Hematopoietic multipotent progenitor cell treated with erythropoietin and hydrocortisone succinate and interleukin-3 and kit ligand, for 17 days (in vitro differentiated cells): ENCODE data around the gene DOCK1.
"Not testable (repeated sequence)": the region's sequence is repeated elsewhere in the genome, so short reads cannot be mapped to it uniquely, and the experiment has no call there.

Experiments
- DNase-seq: peaks from one replicate; pipeline ENCODE4 v3.0.0-alpha.2; 2015; ENCODE audit warnings: low spot score

DOCK1 gene

DNA sequence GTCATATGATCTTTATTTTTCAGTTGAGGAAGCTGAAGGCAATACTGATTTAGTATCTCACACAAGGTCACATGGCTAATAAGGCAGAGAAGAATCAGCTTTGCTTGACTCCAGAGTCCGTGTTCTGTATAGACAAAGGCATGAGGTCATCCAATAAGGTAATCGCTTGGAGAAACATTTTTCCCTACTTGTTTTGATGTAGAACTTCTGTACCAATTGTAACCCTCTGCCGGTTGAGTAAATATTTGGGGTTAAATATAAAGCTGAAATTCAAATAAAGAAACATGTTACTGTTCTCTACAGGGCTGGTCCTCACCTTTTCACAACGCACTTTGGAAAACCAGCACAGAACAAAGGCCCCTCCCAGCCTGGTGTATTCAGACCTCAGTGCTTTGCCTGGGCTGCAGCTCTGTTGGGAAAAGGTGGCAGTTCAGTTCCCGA lies 374.1 kb downstream of the DOCK1 start:
- DNase-seq, result no peak

DNA sequence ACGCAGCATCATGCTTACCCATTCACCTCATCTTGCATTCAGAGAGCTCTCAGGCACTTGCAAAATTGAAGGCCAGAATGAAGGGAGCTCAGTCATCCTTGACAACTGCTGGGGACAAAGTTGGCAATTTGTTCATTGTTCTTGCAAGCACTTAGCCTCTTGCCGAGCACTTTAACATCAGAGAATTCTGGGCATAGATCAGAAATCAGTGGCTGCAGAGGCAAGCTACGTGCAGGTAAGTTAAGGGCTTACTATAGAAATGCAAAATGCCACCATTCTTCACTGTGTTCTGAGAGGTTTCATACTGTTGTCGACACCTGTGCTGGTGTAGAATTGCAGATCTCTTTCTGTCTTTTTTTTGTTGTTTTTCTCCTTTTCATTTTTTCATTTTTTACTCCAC lies 375.2 kb downstream of the DOCK1 start:
- no peak for DNase-seq

DNA sequence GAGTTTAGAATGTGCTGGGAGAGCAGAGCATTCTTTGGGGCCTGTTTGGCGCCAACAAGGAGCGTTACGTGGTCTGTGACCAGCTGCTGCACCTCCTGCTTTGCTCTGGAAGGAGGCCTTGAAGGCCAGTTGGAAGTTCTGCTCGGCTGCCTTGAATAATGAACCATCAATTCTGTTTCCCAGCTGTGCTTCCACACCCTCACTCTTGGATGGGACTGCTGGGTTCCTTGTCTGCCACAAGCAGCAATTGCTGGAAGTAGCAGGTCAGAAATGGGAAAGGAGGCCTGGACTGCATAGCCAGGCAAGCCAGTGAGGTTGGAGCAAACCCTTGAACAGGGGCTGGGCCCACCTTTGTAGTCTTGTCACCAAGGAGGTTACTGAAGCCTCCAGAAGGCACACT lies 377.8 kb downstream of the DOCK1 start:
- DNase-seq, result no peak

DNA sequence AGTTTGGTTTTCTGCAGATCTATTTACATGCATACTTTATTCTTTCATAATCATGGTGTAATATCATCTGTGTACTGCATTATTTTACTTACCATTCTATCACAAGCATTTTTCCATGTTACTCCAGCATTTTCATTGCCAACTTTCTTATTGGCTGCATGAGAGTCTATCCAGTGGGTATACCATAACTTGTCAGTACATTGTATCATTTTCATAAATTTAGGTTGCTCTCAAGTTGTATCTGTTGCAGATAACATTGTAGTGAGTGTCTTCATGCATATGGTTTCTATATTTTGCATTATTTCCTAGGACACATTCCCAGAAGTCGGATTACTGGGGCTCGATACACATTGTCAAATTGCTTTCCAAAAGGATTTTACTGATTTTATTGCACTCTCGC lies 378.3 kb downstream of the DOCK1 start:
- DNase-seq, result no peak

DNA sequence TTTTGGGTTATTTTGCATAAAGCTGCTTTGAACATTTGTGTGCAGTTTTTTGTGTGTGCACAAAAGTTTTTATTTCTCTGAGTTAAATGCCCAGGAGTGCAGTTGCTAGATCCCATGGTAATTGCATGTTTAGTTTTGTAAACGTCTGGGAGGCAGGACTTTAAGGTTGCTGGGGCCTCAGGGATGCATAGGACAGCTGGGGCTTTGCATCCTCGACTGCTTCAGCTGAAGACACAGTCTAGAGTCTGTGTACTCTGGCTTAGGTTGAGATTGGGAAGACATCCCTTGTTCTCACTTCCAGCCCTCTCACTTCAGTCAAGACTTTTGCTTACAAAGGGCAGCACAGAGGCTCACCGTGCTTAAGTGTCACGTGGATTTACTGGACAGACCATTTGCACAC lies 385.6 kb downstream of the DOCK1 start:
- no peak for DNase-seq

DNA sequence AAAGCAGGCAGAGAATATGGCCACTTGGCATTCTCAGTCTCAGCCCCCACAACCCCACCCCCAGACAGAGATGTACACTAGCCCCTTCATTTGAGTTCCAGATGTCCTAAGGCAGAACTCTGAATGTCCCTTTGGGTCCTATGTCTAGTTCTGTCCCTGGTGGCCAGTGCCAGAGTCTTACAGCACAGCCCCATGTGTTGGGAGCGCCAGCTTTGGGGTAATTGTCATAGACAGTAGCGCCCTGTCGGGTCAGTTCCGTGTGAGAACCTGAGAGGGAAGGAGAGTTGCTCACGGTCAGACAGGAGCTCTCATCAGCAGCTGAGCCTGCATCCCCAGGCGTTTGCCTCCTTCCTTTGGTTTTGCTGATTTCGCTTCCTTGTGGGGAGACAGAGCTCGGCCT lies 386.1 kb downstream of the DOCK1 start:
- DNase-seq, result no peak

DNA sequence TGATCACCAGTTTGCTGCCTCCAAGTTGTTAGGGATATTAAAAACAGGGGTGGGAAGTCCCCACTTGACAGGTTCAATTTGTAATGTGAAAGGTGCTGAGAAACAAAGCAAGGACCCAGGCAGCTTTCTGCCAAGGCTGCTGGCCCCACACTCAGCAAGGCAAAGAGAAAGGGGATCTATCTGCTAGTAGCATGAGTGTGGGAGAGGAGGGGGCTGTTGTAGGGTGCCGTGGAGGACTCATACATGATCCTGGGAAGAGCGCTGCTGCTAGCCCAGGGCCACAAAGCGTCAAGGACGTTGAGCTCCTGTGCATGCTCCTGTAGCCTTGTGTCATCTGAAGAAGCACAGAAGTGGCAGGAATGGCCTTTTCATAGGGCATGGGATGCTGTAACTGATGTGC lies 387.7 kb downstream of the DOCK1 start:
- no peak for DNase-seq

DNA sequence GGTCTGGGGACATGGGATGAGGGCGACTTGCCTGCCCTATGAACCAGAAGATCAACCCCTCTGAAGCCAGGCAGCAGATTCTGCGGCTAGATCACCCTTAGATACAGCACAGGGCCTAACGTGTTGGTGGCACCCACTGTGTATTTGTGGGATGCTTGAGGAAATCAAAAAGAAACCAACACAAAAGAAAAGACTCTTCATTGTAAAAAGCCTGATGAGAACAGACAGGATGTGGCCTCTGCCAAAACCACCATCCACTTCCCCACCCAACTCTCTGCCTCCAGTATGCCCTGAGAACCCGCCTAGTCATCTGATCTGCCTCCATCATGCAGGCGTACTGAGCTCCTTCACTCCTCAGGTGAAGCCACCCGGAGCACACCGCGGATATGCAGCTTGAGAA lies 388.4 kb downstream of the DOCK1 start:
- no peak for DNase-seq

DNA sequence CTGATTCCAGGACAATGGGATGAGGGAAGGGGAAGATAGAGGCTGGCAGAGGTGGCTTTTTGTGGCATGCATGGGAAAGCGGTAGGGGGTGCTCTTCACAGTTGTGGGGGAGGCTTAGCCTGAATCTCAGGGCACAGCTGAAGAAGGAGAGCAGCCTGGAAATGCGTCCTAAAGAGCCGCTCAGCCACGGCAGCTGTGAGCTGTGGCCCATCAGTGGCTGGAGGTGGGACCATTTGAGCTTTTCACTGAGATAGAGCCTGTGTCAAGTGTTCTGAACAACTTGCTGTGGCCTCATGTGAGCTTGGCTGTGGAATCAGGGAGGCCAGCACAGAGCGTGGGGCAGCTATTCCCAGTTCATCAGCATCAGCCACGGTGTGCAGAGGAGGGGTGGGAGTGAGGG lies 391.5 kb downstream of the DOCK1 start:
- no peak for DNase-seq

DNA sequence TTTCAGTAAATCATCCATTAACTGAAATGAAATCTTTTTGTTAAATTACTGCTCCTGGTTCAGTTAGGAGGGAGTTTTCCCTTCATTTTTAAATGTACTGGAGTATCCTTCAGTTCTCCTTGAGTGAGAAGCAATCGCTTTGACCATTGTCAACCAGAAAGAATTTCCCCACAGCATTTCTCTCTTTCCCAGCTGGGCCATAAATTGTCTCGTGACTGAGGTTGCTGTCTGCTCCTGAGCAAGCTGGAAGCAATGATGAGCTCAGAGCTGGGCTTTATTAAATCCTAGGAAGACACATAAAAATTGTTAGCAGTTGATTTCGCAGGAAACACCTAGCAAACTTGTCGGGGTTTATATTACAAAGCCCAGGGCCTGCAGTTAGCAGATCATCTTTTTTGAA lies 393.2 kb downstream of the DOCK1 start:
- no peak for DNase-seq

DNA sequence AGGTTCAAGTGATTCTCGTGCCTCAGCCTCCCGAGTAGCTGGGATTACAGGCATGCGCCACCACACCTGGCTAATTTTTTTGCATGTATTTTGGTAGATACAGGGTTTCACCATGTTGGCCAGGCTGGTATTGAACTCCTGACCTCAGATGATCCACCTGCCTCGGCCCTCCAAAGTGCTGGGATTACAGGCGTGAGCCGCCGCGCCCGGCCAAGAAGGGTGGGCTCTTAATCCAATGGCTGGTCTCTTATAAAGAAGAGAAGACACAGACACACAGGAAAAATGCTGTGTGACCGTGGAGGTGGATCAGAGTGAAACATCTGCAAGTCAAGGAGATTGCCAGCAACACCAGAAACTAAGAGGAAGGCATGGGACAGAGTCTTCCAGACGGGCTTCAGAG lies 394.0 kb downstream of the DOCK1 start:
- DNase-seq, result not testable (repeated sequence)

DNA sequence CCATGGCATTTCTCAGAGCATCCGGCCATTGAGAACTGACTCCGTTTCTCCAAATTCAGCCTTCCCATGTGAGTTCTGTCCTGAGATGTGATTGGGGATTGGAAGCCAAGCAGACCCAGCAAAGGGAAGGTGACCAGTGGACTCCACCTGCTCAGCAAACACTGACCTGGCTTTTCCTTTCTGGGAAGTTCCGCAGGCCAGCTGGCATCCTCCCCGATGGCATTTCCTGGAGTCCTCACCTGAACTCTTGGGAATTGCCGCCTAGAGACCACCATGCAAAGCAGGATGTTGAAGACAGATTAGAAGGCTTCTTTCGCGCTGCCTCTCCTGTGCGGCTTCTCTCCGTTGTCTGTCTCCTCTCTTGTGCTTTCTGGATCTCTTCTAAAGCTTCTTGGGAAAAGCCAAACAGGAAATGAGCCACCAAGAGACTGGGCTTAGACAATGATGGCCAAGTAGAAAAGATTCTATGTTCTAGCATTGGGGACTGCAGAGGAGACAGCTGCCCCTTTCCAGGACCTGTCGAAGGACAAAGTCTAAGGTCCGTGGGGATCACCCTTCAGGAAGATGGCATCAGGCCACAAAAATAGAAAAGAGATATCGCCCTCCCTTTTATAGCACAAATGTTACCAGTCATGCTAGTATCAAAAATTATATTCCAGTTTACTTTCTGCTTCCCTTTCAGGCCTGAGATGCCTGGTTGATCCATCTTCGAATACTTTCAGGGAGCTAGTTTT lies 394.9 kb downstream of the DOCK1 start:
- no peak for DNase-seq

DNA sequence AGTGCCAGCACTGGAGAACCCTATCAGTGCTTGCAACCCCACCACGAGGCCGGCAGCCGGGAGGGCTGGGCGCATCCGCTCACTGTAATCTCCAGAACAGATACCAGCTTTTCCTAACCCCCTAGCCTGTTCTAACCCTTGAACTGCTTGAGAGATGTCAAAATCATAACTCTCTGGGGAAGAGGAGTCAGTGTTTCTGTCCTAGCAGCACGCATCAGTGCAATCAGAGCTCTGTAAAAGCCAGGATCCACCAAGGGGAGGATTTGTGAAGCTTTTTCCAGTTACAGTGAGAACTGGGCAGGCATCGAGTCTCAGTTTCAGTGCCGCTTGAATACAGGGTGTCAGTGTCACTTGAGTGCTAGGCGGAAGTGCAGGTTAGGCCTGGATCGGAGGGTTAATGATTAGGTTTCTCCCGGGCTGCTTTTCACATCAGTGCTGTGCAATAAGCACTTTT lies 395.7 kb downstream of the DOCK1 start:
- no peak for DNase-seq

DNA sequence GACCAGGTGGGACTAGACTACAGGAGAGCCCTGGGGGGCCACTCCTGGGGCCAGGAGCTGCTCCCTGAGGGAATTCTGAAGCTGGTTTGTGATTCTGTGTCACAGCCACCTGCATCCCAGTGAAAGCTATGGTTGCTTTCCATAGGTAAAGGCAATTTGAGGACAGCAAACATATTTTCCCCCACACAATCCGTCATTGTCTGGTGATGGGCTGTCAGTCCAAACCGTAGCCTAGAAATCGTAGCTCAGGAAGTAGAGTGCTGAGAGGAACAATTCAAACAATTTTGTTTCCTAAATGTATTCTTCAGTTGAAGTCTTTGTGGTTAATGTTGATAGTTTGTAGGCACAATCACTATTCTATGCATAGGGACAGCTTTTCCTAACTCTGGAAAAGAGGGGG lies 397.1 kb downstream of the DOCK1 start:
- DNase-seq, result no peak

DNA sequence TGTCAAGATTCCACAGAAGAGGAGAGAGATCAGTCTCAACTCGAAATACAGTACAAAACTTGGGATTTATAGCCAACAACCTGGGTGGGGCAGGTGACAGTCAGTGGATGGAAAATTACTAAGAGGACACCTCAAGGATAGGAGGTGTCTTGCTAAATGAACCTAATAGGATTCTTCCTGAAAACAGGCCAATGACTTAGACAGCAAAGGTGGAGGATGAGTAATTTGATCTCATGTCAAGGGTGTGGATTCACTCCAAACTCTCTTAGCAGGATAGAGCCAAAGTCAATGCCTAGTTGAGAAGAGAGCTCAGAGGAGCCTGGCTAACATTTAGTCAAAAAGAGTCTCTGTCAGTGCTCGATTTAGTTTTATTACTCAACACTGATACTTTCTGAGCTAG lies 397.9 kb downstream of the DOCK1 start:
- no peak for DNase-seq

DNA sequence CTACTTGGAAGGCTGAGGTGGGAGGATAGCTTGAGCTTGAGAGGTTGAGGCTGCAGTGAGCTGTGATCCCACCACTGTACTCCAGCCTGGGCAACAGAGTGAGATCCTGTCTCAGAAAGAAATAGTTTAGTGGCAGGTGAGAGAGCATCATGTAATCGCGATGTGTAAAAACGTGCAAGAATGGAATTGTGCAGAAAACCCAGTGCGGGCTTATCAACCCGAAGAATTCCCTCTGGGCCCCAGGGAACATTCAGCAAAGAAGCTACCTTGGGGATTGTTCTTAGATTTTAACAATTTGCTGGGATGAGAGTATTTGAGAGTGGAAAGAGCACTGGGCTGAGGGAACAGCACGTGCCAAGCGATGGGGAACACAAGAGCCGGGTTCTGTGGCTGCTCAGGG lies 398.5 kb downstream of the DOCK1 start:
- DNase-seq, result no peak

DNA sequence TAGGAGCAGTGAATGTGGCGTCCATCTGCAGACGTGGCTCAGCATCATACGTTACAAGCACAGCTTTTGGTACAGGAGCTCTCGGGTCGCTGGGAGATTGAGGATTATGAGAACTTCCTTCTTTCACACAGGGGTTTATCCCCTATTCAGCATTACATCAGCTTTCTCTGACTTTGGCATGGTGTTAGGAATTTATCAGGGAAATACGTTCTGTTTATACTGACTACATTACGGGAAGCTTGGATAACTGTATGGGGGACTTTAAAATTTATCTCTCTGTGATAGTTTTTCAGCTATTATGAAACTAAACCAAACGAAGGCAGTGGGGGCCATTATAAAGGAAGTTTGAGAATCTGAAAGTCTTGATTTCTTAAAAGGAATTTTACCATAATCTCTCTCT lies 401.3 kb downstream of the DOCK1 start:
- DNase-seq, result no peak

DNA sequence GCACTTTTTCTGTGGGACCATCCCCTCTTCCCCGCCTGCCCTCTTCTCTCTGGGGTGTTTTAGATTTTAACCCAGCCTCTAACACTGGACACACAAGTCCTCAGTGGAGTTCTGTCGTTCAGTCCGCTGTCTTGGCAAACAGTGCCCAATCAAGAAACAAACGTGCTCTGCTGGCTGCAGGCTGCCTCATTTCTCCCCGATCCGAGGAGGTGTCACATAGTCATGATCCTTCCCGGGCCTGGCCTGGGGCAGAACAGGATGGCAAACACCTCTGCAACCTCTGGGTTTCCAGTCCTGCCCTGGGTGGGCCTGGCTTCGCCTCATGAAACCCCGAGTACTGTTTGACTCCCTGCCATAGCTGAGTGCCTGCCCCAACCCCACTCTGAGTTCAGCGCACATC lies 402.1 kb downstream of the DOCK1 start:
- DNase-seq, result no peak

DNA sequence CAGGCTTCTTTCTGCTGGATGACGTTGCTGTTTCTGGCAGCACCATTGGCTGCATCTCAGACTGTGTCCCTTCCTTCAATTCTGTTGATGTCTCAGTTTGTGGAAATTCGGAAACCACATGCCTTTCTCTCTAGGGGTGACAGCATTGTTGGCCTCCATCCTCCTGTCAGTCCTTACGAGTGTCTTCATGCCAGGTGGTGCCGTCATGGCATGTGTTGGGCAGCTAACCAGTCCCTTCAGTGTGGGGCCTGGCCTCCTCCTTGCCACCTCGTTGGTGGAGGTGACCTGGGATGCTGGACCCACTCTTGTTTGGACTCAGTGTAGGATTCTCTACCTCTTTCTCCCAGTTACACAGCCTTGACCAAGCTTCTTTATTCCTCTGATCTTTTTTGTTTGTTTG lies 402.8 kb downstream of the DOCK1 start:
- DNase-seq, result no peak

DNA sequence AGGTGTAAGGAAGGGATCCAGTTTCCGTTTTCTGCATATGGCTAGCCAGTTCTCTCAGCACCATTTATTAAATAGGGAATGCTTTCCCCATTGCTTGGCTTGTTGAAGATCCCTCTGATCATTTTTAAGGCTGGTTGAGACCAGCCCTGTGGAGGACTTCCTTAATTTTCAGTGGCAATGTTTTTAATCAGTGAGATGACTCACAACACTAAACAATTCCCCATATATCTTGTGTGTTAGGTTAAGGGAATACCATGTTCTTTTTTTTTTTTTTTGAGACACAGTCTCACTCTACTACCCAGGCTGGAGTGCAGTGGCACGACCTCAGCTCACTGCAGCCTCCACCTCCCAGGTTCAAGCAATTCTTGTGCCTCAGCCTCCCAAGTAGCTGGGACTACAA lies 404.4 kb downstream of the DOCK1 start:
- DNase-seq, result not testable (repeated sequence)

DNA sequence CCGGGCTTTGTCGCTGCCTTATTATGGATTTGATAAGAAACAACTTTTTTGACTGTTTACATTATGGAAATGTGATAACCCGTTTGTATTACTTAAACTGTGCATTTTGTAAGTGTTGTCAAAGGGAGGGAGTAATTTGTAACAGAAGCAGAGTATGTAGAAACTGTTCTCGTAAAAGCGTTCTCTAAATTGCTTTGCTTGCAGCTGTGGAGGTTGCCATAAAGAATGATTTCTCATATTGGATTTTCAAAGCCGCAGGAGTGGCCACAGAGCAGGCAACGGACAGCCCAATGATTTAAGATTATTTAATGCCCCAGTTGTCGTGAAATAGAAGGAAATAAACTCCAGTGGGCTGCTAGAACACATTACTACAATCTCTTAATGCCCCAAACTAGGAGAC lies 405.2 kb downstream of the DOCK1 start:
- DNase-seq, result no peak

DNA sequence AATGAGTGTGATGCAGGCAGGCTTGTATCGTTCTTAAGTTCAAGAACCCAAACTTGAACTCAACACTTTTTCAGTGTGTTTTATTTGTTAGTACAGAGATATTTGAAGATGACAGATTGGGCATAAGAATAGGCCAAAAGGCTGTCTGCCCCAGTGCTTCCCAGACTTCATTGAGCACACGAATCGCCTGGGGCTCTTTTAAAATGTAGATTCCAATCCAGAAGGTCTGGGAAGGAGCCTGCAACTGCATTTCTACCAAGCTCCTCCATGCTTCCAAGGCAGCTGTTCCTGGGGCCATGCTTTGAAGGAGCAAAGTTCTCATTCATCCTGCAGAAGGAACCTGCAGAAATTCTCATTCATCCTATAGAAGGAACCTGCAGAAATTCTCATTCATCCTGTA lies 405.7 kb downstream of the DOCK1 start:
- DNase-seq, result no peak

DNA sequence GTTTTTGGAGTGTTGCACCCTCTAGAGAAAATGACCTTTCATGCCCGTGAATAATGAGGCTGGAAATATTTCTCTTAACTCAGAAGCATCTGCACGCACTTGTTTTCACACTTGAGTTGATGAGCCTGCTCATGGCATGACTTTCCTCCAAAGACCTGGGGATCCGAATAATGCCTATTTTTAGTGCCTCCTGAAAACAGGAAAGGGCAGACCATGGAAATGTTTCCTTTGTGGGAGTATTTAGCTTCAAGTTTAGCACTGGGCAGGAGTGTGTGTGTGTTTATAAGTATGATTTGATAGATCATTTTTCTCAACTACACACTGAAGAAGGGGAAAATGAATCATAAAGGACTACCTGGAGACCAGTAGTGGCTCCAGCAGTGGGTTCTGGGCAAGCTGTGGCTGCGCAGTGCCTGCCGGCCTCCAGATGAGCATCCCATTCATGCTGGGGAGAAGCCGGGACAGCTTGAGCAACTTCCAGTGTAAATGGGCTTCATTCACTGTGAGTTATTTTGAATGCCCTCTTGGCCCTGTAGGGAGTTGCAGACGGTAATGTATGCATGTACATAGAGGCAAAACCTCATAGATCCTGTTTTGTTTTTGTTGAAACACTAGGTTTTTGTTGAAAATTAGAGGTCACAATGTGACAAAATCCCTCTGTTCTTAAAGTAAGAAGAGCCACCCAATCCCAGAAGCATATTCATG lies 408.9 kb downstream of the DOCK1 start:
- DNase-seq, result no peak

DNA sequence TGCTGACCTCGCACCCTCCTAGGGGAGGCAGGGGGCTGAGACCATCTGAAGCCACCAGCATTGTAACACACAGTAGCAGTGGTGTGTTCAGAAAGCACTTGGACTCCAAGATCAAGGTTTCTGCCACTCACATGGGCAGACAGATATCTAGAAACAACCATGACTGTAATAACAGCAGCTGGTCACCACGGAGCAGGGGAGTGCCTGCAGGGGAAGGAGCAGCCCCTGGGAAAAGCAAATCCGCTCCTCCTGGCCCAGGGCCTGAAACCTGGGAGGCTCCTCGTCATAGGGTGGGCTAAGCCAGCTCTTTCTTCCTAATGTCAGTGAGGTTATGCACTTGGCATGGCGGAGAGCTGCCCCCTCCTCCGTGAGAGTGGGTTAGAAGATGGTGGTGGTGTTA lies 409.6 kb downstream of the DOCK1 start:
- DNase-seq, result no peak
